ENCODE measurements around the gene DCDC1. TPM values are rescaled to one million over a fixed set of nuclear protein-coding genes. Genes with fewer than 3 reads are reported as not detected.

The DCDC1 gene
- total and polyA plus RNA-seq, 9 of the 15 experiments (the other 6 are each of a cell fraction or from before 2014, with no cell fraction given) = 0.05 to 0.18 (median 0.08) TPM; not detected in 3

DNA sequence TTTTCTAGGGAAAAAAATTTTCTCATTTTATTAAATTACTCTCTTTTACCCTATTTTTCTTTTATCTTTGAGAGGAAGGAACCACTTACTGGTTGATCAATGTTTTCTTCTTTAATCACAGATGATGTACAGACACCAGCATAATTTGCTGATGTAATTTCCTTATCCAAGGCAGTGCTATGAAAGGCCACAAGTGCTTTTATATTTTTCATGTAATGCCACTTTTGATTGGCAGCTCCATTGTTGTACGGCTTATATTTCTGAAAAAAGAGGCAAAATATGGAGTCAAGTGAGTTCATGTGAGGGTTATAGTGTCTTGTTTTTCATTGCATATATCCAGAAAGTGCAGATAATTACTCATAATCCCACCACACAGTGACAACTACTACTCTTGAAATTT, 460.7 kb downstream of the DCDC1 start:
- CTCF ChIA-PET (ENCODE audit: low intra/inter-chr PET ratio) = no interaction called here
- H3K79me2 ChIP-seq (ENCODE audit: control insufficient read depth, insufficient read depth, low read length) = no peaks in the 10 kb centered on the region
- H4K20me1 ChIP-seq (replicated peaks; ENCODE audit: control insufficient read depth, insufficient read depth, low read length) = no peaks in the 10 kb centered on the region
- no peak overlapping the region for H3K9ac ChIP-seq (ENCODE audit: insufficient read depth in 1 of 2, low read depth in 2 of 2, low read length in 2 of 2)
- H2AFZ ChIP-seq (ENCODE audit: low read depth, low read length) = no peak overlapping the region
- POLR2A ChIA-PET = no interaction called here
- H3K9me3 ChIP-seq (replicated peaks; ENCODE audit: control insufficient read depth, insufficient read depth, low read depth, low read length) = no peaks in the 10 kb centered on the region
- no peak overlapping the region for H3K4me3 ChIP-seq
- no peaks in the 10 kb centered on the region for H3K9me1 ChIP-seq (ENCODE audit: control insufficient read depth, insufficient read depth, low read length)
- DNase-seq (ENCODE audit: extremely low read depth in 1 of 4, low spot score in 3 of 4) (no peak), FAIRE-seq (no peak), ATAC-seq (no peak)
- no peak overlapping the region for H3K4me2 ChIP-seq (ENCODE audit: insufficient read depth, low read length)
- in situ Hi-C loops (cut with MboI) (no loop called here), intact Hi-C loops (cut with micrococcal nuclease) (no loop called here)
- BruUV-seq (replicated peaks) = no TSS peak
- H3K4me1 ChIP-seq (replicated peaks in 1 of 2; ENCODE audit: control insufficient read depth in 2 of 2, insufficient read depth in 2 of 2, low read length in 2 of 2) = no peaks in the 10 kb centered on the region
- H3K36me3 ChIP-seq (ENCODE audit: control insufficient read depth, insufficient read depth, low read length) = no peaks in the 10 kb centered on the region
- WGBS (ENCODE audit: insufficient coverage, low coverage, missing lambda C conversion rate) = 0% methylated on average over 1 of the region's 1 CpG
- H3K27ac ChIP-seq (ENCODE audit: extremely low read depth, low read depth, low read length) = no peak overlapping the region
- no peaks in the 10 kb centered on the region for H3K27me3 ChIP-seq (ENCODE audit: control insufficient read depth in 2 of 2, insufficient read depth in 2 of 2, low read length in 2 of 2)
- TF ChIP-seq, protein P1, sequence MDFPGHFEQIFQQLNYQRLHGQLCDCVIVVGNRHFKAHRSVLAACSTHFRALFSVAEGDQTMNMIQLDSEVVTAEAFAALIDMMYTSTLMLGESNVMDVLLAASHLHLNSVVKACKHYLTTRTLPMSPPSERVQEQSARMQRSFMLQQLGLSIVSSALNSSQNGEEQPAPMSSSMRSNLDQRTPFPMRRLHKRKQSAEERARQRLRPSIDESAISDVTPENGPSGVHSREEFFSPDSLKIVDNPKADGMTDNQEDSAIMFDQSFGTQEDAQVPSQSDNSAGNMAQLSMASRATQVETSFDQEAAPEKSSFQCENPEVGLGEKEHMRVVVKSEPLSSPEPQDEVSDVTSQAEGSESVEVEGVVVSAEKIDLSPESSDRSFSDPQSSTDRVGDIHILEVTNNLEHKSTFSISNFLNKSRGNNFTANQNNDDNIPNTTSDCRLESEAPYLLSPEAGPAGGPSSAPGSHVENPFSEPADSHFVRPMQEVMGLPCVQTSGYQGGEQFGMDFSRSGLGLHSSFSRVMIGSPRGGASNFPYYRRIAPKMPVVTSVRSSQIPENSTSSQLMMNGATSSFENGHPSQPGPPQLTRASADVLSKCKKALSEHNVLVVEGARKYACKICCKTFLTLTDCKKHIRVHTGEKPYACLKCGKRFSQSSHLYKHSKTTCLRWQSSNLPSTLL (IDR thresholded peaks at IDR 0.05) = no peak
- TF ChIP-seq, protein P2, sequence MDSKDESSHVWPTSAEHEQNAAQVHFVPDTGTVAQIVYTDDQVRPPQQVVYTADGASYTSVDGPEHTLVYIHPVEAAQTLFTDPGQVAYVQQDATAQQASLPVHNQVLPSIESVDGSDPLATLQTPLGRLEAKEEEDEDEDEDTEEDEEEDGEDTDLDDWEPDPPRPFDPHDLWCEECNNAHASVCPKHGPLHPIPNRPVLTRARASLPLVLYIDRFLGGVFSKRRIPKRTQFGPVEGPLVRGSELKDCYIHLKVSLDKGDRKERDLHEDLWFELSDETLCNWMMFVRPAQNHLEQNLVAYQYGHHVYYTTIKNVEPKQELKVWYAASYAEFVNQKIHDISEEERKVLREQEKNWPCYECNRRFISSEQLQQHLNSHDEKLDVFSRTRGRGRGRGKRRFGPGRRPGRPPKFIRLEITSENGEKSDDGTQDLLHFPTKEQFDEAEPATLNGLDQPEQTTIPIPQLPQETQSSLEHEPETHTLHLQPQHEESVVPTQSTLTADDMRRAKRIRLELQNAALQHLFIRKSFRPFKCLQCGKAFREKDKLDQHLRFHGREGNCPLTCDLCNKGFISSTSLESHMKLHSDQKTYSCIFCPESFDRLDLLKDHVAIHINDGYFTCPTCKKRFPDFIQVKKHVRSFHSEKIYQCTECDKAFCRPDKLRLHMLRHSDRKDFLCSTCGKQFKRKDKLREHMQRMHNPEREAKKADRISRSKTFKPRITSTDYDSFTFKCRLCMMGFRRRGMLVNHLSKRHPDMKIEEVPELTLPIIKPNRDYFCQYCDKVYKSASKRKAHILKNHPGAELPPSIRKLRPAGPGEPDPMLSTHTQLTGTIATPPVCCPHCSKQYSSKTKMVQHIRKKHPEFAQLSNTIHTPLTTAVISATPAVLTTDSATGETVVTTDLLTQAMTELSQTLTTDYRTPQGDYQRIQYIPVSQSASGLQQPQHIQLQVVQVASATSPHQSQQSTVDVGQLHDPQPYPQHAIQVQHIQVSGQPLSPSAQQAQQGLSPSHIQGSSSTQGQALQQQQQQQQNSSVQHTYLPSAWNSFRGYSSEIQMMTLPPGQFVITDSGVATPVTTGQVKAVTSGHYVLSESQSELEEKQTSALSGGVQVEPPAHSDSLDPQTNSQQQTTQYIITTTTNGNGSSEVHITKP (IDR thresholded peaks at IDR 0.05; ENCODE audit: partially characterized antibody) = no peak
- TF ChIP-seq, protein P3, sequence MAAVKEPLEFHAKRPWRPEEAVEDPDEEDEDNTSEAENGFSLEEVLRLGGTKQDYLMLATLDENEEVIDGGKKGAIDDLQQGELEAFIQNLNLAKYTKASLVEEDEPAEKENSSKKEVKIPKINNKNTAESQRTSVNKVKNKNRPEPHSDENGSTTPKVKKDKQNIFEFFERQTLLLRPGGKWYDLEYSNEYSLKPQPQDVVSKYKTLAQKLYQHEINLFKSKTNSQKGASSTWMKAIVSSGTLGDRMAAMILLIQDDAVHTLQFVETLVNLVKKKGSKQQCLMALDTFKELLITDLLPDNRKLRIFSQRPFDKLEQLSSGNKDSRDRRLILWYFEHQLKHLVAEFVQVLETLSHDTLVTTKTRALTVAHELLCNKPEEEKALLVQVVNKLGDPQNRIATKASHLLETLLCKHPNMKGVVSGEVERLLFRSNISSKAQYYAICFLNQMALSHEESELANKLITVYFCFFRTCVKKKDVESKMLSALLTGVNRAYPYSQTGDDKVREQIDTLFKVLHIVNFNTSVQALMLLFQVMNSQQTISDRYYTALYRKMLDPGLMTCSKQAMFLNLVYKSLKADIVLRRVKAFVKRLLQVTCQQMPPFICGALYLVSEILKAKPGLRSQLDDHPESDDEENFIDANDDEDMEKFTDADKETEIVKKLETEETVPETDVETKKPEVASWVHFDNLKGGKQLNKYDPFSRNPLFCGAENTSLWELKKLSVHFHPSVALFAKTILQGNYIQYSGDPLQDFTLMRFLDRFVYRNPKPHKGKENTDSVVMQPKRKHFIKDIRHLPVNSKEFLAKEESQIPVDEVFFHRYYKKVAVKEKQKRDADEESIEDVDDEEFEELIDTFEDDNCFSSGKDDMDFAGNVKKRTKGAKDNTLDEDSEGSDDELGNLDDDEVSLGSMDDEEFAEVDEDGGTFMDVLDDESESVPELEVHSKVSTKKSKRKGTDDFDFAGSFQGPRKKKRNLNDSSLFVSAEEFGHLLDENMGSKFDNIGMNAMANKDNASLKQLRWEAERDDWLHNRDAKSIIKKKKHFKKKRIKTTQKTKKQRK (IDR thresholded peaks at IDR 0.05; ENCODE audit: borderline replicate concordance, low read depth, low read length) = no peak

All from K562 (cell line).